Keratinocyte (primary cell): ENCODE measurements around the gene WBP2NL. TPM values are rescaled to one million over a fixed set of nuclear protein-coding genes. Genes with fewer than 3 reads are reported as not detected.
"Not testable (repeated sequence)": the region's sequence is repeated elsewhere in the genome, so short reads cannot be mapped to it uniquely, and the experiment has no call there.

Experiments used
- DNase-seq: peaks from one replicate; pipeline ENCODE4 v3.0.0-alpha.2; 2011; ENCODE audit warnings: low read depth, missing footprints, low spot score
- FAIRE-seq: peaks from 2 replicates; lab custom pipeline; 2011; peaks lifted over from hg19 to GRCh38; lab: Jason Lieb, UNC
- H2AFZ ChIP-seq: 2 replicates; pipeline ENCODE4 v1.6.0; 2012; ENCODE audit warnings: low read length, control low read depth, inconsistent platforms; ENCODE audit not compliant: control insufficient read depth
- H3K27ac ChIP-seq: 2 replicates; pipeline ENCODE4 v1.5.1; 2011; ENCODE audit warnings: low read length; ENCODE audit not compliant: control insufficient read depth, insufficient read depth
- H3K27me3 ChIP-seq: 3 replicates; pipeline ENCODE4 v1.6.0; 2011; ENCODE audit warnings: low read length; ENCODE audit not compliant: control insufficient read depth, insufficient read depth; ENCODE audit errors: extremely low read depth
- H3K36me3 ChIP-seq, 2 experiments: 2 replicates in 1 of 2; 3 replicates in 1 of 2; pipeline ENCODE4 v1.5.1; 2011; ENCODE audit warnings: low read length in 2 of 2, mild to moderate bottlenecking in 1 of 2; ENCODE audit not compliant: control insufficient read depth in 2 of 2, insufficient read depth in 2 of 2; ENCODE audit errors: extremely low read depth in 1 of 2
- H3K4me1 ChIP-seq: 3 replicates; pipeline ENCODE4 v1.5.1; 2011; ENCODE audit warnings: low read length; ENCODE audit not compliant: control insufficient read depth, insufficient read depth; ENCODE audit errors: extremely low read depth
- H3K4me2 ChIP-seq: 3 replicates; pipeline ENCODE4 v1.6.0; 2011; ENCODE audit warnings: low read depth, low read length; ENCODE audit not compliant: control insufficient read depth, insufficient read depth; ENCODE audit errors: extremely low read depth
- H3K4me3 ChIP-seq, 3 experiments: fragments of 200-600 bp in 1 of 3; sonication (generic) in 1 of 3; 2 replicates in 2 of 3; 3 replicates in 1 of 3; pipeline ENCODE4 v1.5.1; 2011 to 2016; ENCODE audit warnings: low read length in 3 of 3, mild to moderate bottlenecking in 3 of 3, control low read depth in 2 of 3, inconsistent platforms in 1 of 3, low read depth in 1 of 3, mixed read lengths in 1 of 3, mixed run types in 1 of 3, moderate library complexity in 1 of 3; ENCODE audit not compliant: control insufficient read depth in 2 of 3, insufficient read depth in 2 of 3; ENCODE audit errors: extremely low read depth in 1 of 3
- H3K79me2 ChIP-seq: 2 replicates; pipeline ENCODE4 v1.6.0; 2012; ENCODE audit warnings: low read length; ENCODE audit not compliant: control insufficient read depth, insufficient read depth
- H3K9ac ChIP-seq: 3 replicates; pipeline ENCODE4 v1.6.0; 2011; ENCODE audit warnings: low read length; ENCODE audit not compliant: control insufficient read depth, insufficient read depth; ENCODE audit errors: extremely low read depth
- H3K9me1 ChIP-seq: 3 replicates; pipeline ENCODE4 v1.6.0; 2011; ENCODE audit warnings: low read length; ENCODE audit not compliant: control insufficient read depth, insufficient read depth; ENCODE audit errors: extremely low read depth
- H3K9me3 ChIP-seq: 2 replicates; pipeline ENCODE4 v1.5.1; 2012; ENCODE audit warnings: low read depth, low read length; ENCODE audit not compliant: control insufficient read depth
- H4K20me1 ChIP-seq: 3 replicates; pipeline ENCODE4 v1.6.0; 2011; ENCODE audit warnings: low read length; ENCODE audit not compliant: control insufficient read depth, insufficient read depth; ENCODE audit errors: extremely low read depth
- CTCF ChIP-seq, 3 experiments: IDR thresholded peaks in 1 of 3; conservative IDR thresholded peaks in 1 of 3; optimal IDR thresholded peaks in 1 of 3; 2 replicates in 2 of 3; 3 replicates in 1 of 3; pipeline versions ENCODE3 to v1.5.1; 2011; ENCODE audit warnings: low read length in 3 of 3, mild to moderate bottlenecking in 3 of 3, moderate library complexity in 2 of 3, control low read depth in 1 of 3, inconsistent platforms in 1 of 3; ENCODE audit not compliant: insufficient read depth in 2 of 3; ENCODE audit errors: extremely low read depth in 1 of 3
- EZH2 ChIP-seq: IDR thresholded peaks from one replicate; pipeline ENCODE4 v1.6.1; 2012; ENCODE audit warnings: inconsistent platforms, mild to moderate bottlenecking, low read length, moderate library complexity
- dilution Hi-C: fragments of 300-500 bp; cut with MboI; formaldehyde crosslinking; loops from one replicate; pipeline ENCODE4 v1.7.0; 2020; ENCODE audit warnings: low sequenced_read_pairs; ENCODE audit not compliant: extremely low pct_ligation_motif_present
- polyA plus RNA-seq, 5 experiments: library from polyadenylated mRNA; depleted of rRNA in 3 of 5; stranded (reverse) in 3 of 5; stranded (forward) in 1 of 5; unstranded in 1 of 5; fragments of >200 nt; gene quantifications; 1 replicate in 1 of 5; 2 replicates in 3 of 5; 3 replicates in 1 of 5; pipeline versions ENCODE4 v1.2.1 to v1.2.3, GENCODE V29; 2011 to 2012; ENCODE audit warnings: missing spikeins in 2 of 5, low read depth in 1 of 5, low replicate concordance in 1 of 5

The WBP2NL gene
- polyA plus RNA-seq, 1 donor (not counting 4 experiments of a cell fraction or from before 2014, with no cell fraction given): 0.07 TPM

DNA sequence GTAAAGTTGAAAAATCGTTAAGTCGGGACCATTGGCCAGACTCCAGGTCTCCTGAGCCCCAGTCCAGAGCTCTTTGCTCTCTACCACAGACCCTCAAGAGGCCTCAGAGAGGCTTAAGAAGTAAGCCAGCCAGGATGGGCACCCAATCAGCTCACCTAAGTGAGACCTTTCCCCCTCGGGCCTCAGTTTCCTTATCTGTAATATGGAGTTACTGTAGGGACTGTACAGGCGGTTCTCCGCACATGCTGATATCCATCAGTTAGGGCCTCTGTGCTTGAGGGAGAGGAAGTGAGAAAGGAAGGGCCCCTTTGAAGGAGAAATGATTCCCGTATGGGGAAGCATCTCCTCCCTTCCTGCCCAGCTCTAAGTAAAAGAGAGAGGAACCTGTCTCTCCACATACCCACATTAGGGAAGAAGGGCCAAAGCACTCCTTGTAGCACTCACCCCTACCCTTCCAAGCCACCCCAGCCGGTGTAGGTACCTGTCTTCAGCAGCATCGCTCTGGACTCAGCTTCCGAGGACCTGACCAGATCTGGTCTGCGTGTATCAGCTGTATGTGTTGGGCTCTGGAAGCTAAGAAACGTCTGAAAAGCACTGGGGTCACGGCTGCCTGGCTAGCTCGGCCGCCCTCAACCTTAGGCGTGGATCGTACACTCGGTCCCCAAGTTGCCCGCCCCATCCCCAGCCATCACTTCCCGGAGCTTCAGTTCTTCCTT lies 71.4 kb downstream of the WBP2NL start:
- Histone ChIP-seq H3K9me3 (no peaks in the 10 kb centered on the region), H3K4me2 (peak overlapping the region; percentile 99), H3K27ac (peak overlapping the region; percentile 72), H3K9ac (peak overlapping the region; percentile 76), H3K4me1 (peaks cover 16% of the 10 kb centered on the region), H3K79me2 (peaks cover 3% of the 10 kb centered on the region), H3K4me3 (peak overlapping the region; percentile 44 to 84 (median 79)), H3K9me1 (no peaks in the 10 kb centered on the region), H4K20me1 (no peaks in the 10 kb centered on the region), H3K36me3 (peaks cover 5 to 20% of the 10 kb centered on the region in 2 experiments), H3K27me3 (no peaks in the 10 kb centered on the region), H2AFZ (peak overlapping the region; percentile 99)
- DNase-seq: no peak
- FAIRE-seq: no peak
- dilution Hi-C loops: no loop called here
- TF ChIP-seq EZH2 (no peak), CTCF (optimal IDR thresholded peaks at IDR 0.05 in 1 of 3, IDR thresholded peaks at IDR 0.05 in 1 of 3, conservative IDR thresholded peaks at IDR 0.05 in 1 of 3; ENCODE audit: extremely low read depth in 1 of 3, insufficient read depth in 2 of 3, low read length in 3 of 3) (no peak)

GRCh38 chr22:42070517-42071422 lies 72.2 kb downstream of the WBP2NL start, which contains the start of gene NAGA:
NAGA (minus strand) TSS chr22:42070812; CDS start chr22:42070297, 515 bp downstream.
- peaks cover 3% of the 10 kb centered on the region for H3K79me2 ChIP-seq
- dilution Hi-C loops: no loop called here

DNA sequence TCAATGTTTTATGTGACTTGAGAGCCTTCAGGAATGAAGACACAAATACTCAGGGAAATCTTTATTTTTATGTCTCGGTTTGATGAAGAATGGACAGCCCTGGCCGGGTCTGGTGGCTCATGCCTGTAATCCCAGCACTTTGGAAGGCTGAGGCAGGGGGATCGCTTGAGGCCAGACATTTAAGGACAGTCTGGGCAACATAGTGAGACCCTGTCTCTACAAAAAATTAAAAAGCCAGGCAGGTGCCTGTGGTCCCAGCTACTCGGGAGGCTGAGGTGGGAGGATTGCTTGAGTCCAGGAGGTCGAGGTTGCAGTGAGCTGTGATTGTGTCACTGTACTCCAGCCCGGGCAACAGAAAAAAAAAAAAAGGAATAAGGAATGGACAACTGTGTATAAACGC lies 72.9 kb downstream of the WBP2NL start:
- peak overlapping the region in 2 of 3 experiments; percentile 79 to 84 for H3K4me3 ChIP-seq
- peak overlapping the region; percentile 99 for H3K4me2 ChIP-seq
- H3K27me3 ChIP-seq, H3K79me2 ChIP-seq, FAIRE-seq, H3K9me1 ChIP-seq, H3K9me3 ChIP-seq, H4K20me1 ChIP-seq, H2AFZ ChIP-seq, DNase-seq, H3K27ac ChIP-seq, dilution Hi-C loops: not testable (repeated sequence)
- peaks cover 7 to 12% of the 10 kb centered on the region in 2 experiments for H3K36me3 ChIP-seq
- peaks cover 16% of the 10 kb centered on the region for H3K4me1 ChIP-seq
- H3K9ac ChIP-seq: peak overlapping the region; percentile 76

More at GRCh38 chr22:42070517-42071422, 72.2 kb downstream of the WBP2NL start, which contains the start of gene NAGA:
- Histone ChIP-seq H2AFZ (peak within 1 kb of the TSS; percentile 99), H3K9me3 (peaks cover 3% of the 10 kb centered on the region), H4K20me1 (no peaks in the 10 kb centered on the region), H3K4me1 (peaks cover 16% of the 10 kb centered on the region), H3K36me3 (peaks cover 7 to 13% of the 10 kb centered on the region in 2 experiments), H3K27me3 (no peaks in the 10 kb centered on the region), H3K9me1 (no peaks in the 10 kb centered on the region), H3K4me3 (peak within 1 kb of the TSS; percentile 44 to 84 (median 79)), H3K27ac (peak within 1 kb of the TSS; percentile 72), H3K4me2 (peak within 1 kb of the TSS; percentile 99), H3K9ac (peak within 1 kb of the TSS; percentile 76)
- TF ChIP-seq CTCF (optimal IDR thresholded peaks at IDR 0.05 in 1 of 3, IDR thresholded peaks at IDR 0.05 in 1 of 3, conservative IDR thresholded peaks at IDR 0.05 in 1 of 3; ENCODE audit: extremely low read depth in 1 of 3, insufficient read depth in 2 of 3, low read length in 3 of 3): no peak
- no peak for TF ChIP-seq EZH2
- FAIRE-seq (peak; percentile 92), DNase-seq (peak; percentile 61)
